Loucy (cell line): ENCODE data around the gene RXRA.

Source experiments
- EZH2phosphoT487 ChIP-seq: fragments of 200-600 bp; IDR thresholded peaks from 2 replicates; pipeline ENCODE4 v1.6.1; 2018; ENCODE audit warnings: antibody characterized with exemption, mild to moderate bottlenecking, moderate library complexity, borderline replicate concordance
- TF ChIP-seq, protein P1 (sequence below): fragments of 200-600 bp; sonication (generic); conservative IDR thresholded peaks from 2 replicates; pipeline ENCODE4 v1.5.1; 2014; ENCODE audit warnings: mild to moderate bottlenecking, antibody characterized with exemption, low read length

DNA sequence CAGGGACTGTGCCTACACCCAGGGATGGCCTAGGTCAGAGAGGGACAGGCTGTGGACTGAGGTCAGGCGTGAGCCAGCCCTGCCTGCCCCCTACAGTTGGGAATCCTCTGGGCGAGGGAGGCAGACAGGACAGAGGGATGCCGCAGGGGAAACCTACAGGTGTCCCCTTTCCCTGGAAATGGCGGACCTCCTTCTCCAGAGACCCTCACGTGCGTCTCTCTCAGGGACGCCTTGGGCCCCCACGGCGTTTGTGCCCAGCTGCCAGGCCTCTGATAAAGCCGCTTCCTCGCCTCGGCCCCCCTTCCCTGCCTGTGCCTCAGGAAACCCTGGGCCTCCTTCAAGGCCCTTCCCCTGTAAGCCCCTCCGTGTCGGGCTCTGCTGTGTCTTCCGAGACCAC, 129.3 kb downstream of the RXRA start:
- TF ChIP-seq, protein P1, sequence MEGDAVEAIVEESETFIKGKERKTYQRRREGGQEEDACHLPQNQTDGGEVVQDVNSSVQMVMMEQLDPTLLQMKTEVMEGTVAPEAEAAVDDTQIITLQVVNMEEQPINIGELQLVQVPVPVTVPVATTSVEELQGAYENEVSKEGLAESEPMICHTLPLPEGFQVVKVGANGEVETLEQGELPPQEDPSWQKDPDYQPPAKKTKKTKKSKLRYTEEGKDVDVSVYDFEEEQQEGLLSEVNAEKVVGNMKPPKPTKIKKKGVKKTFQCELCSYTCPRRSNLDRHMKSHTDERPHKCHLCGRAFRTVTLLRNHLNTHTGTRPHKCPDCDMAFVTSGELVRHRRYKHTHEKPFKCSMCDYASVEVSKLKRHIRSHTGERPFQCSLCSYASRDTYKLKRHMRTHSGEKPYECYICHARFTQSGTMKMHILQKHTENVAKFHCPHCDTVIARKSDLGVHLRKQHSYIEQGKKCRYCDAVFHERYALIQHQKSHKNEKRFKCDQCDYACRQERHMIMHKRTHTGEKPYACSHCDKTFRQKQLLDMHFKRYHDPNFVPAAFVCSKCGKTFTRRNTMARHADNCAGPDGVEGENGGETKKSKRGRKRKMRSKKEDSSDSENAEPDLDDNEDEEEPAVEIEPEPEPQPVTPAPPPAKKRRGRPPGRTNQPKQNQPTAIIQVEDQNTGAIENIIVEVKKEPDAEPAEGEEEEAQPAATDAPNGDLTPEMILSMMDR: no peak
- TF ChIP-seq EZH2phosphoT487: no peak
